Stimulated activated CD8-positive, alpha-beta memory T cell treated with anti-CD3 and anti-CD28 coated beads, Interleukin-7, amount 100 ng/mL, for 24 hours (primary cell): ENCODE data around the gene EDEM3.
"Not testable (repeated sequence)": the region's sequence is repeated elsewhere in the genome, so short reads cannot be mapped to it uniquely, and the experiment has no call there.

Experiments
- DNase-seq: peaks from one replicate; pipeline ENCODE4 v3.0.0-alpha.2; 2020; ENCODE audit warnings: low read depth

The EDEM3 gene

DNA sequence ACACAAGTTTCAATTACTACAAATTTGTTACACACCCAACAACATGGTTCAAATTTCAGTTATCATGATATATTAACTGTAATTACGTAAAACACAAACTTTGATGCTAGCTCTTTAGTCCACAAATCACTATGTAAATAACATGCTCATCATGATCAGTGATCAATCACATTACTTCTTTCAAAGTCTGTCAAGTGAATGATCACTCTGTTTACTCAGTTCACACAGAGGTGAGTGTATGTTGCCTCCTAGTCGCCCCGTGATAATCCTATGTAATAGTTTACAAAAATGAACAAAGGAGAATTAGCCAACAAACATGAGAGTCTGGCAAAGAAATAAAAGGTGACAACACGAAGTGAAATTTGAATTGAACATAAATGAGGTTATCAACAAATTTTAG is 14.3 kb downstream of the EDEM3 start:
- no peak for DNase-seq

DNA sequence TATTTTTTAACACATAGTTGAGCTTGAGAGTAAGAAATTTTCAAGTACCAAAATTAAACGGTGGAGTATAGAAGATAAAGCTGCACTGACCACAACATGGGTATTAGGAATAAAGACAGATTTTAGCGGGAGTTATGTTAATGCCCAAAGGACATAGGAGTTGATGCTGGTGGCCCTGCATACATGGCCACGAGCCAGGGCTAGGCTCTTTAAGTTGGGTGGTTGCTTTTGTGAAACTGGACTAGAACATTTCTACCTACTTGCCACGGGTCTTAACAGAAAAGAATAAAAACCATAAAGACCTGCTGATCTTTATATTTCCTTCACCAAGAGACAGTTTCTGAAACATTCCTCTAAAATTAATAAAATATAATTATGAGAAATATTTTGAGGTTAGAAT is 14.9 kb downstream of the EDEM3 start:
- no peak for DNase-seq

DNA sequence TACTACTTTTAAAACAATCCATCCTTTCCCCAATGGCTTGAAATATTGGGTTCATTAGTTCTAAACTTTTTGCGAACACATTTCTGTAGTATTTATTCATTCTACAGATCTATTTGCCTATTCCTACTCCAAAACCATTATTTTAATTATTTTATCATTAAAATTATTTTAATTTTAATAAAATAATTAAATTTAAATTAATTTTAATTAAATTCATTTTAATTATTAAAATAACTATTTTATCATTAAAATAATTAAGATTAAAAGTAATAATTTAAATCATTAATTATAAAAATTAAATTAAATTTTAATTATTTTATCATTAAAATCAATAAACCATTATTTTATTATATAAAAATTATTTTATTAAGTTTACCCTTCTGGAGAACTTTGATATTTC is 15.6 kb downstream of the EDEM3 start:
- DNase-seq, result no peak

DNA sequence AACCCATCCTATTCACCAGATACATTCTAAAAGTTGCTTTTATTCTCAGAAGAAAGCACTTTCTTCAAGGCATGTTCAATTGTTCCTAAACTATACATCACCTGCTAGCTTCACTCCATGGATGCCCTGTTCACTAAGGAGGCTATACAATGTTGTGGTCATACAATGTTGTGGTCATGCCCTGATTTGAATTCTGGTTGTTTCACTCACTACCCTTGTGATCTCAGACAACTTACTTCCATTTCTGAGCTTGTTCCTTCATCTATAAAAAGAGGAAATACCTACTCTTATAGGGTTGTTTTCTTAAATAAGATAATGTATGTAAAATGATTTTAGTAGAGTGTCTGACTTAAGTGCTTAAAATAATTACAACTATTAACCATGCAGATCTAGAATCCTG is 19.7 kb downstream of the EDEM3 start:
- no peak for DNase-seq

DNA sequence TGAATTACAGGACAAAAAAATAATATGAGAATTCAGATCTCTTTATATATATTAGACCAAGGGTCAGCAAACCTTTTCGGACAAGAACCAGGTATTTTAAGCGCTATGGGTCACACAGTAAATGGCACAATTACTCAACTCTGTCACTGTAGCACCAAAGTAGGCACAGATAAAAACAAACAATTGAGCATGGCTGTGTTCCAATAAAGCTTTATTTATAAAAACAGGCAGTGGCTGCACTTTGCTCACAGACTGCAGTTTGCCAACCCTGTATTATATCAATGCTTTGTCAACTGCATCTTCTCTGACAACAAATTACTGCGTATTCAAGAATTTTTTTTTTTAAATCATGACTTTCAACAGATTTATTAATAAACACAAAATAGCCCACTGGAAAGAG is 29.8 kb downstream of the EDEM3 start:
- DNase-seq, result no peak

DNA sequence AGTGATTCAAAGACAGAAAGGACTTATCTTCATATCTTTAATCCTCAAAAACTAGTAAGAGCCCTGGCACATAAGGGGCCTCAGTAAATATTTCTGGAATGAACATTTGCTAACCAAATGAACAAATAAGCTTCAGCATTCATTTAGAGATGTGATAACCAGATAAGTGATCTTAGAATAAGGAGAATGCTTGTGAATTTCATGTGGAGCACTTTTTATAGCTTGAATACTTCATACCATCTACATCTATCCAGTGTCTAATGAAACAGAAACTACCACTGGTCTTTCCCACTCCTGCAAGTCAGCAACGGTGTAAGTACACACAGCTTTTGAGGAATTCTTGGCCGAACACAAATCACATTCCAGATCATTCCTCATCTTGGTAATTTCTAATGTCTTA is 38.5 kb downstream of the EDEM3 start:
- DNase-seq, result no peak

DNA sequence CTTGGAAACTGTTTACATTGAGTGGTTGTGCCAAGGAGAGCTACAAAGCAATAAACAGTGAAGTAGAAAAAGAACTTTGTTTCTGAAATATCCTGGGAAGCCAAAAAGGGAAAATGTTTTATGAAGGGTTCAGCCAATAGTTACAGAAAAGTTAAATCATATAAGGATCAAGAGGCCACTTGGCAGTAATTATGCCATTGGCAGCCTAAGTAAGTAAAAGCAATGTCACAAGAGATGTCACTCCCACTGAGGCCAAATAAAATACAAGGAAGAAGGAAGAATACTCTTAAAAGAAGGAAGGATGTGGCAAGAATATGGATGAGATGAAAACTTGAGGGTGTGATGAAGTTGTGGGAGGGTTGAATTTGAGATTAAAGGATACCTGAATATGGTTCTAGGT is 45.2 kb downstream of the EDEM3 start:
- DNase-seq, result no peak

DNA sequence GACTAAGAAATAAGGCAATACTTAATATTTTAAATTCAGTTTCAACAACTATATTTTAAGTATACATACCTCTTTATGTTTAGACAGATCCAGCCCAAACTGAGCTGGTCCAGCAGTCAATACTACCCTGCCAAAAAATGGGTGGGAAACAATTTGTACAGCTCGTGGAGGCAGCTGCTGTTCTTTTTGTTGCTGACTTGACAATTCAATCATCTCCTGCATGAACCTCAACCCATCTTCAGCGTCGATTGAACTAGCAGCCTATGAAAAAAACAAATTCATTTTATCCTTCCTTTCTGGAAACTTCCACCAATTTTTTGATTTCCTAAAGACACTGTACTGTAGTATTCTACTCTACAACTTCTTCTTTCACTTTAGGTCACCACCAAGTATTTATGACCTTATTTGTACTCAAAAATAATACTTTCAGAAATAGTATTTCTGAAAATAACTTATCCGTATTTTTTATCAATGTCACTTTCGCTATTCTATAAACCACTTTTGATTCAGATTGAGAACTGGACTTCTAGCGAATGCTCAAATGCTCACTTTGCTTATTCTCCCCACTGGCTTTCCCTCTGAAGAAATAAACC is 46.5 kb downstream of the EDEM3 start:
- no peak for DNase-seq

DNA sequence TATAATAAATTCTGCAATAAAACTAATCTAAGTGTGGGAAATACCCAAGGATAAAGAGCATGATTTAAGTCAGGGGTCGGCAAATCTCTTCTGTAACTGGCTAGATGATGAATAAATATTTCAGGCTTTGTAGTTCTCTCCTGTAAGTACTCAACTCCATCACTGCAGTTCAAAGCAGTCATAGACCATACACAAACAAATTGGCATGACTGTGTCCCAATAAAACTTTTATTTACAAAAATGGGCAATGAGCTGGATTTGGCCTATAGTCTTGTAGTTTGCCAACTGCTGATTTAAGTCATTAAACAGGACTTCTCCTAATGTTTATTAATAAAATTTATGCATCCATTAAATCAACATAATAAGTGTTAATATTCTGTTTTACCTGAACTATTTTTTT is 49.4 kb downstream of the EDEM3 start:
- DNase-seq, result no peak

DNA sequence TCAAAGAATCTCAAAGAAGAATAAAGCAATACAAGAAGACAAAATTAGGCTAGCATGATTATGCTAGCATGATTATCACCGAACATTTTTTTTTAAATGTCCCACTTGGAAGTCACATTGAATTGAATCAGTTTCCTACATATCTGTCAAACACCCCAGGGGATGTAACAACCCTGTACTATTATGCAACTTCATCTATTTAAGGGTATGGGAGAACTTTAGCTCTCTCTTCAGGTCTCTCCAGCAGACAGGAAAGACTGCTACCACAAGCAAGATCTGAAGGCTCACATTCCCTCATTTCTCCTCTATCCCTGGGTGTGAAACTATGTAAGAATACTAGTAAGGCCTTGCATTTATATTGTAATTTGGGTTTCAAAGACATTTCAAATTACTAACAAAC is 52.8 kb downstream of the EDEM3 start:
- DNase-seq, result no peak

DNA sequence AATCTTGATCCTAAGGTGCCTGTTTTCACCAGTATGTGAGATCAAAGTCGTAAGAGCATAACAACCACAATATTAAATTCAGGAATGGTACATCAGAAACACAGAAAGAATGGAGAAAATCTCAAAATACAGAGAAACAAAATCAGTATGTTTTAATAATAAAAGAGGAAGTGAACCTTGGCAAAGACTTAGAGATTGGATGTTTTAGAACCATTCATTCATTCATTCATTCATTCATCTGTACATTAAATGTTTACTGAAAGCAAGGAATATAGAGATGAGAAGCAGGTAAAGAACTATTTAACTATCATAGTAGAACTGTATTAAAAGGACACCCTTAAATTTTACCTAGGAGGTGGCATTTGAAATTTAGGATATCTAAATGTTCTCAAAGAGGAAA is 55.7 kb downstream of the EDEM3 start:
- DNase-seq, result no peak

DNA sequence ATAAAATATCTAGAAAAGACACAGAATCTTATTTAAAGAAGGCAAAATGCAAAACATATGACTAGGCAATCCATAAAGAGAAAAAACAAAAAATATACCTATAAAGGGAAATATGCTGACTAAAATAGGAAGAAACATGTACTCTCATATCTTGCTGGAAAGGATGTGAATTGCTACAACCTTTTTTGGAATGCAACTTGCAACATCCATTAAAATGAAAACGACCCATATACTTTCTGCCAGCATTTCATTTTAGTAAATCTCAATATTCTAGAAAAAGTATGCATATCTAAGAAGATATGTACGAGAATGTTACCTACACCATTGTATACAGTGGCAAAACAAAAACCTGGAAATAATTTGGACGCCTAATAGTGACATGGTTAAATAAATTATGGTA is 56.6 kb downstream of the EDEM3 start:
- DNase-seq, result no peak

DNA sequence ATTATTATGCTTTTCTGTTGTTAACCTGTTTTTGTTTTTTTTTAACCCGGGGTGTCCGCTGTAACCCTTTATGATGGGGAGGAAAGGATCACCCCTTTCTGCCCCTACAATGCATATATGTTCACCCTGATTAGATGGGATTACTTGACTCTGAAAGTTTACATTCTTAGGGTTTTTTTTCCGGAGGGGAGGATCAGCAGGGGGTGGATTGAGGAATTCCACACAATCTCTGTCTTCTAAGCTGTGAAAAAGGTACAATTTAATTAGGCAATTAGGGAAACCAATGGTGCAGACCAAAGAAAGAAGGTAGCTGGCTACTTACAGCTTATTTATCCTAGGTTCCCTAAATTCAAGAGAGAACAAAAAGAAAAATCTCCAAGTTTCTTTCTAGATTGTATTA is 58.3 kb downstream of the EDEM3 start:
- no peak for DNase-seq

DNA sequence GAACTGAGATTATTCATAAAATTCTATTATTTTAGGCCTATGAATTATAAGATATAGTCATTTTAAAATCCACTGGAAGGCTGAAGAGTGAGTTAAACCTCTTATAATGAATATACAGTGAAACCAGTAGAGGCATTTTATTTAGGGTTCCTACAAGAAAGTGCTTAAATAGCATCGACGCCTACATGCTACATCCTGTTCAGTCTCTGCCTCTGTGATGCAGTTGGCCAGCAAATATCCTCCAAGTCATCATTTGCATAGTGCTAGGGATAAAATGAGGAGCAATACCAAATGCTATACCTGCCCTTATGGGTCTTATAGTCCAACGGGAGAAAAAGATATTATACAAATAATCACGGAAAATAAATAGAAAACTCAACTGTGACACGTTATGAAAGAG is 59.6 kb downstream of the EDEM3 start:
- DNase-seq, result no peak

DNA sequence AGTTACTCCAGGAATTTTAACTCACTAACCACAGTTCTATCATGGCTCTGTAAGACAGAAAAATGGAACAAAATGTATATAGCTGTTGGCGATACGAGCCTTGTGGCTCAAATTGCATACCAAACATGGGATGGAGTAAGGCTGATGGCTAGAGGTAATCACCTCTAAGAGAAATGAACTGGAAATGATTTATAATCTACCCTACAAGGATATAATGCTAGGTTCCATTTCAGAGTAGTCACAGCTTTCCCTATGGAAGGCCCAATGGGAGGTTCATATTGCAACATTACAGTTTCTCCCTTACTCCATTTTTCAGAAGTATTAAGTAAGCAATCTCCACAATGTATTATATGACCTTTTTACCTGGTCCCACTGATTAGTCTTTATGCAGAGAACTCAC is 61.6 kb downstream of the EDEM3 start:
- DNase-seq, result no peak

DNA sequence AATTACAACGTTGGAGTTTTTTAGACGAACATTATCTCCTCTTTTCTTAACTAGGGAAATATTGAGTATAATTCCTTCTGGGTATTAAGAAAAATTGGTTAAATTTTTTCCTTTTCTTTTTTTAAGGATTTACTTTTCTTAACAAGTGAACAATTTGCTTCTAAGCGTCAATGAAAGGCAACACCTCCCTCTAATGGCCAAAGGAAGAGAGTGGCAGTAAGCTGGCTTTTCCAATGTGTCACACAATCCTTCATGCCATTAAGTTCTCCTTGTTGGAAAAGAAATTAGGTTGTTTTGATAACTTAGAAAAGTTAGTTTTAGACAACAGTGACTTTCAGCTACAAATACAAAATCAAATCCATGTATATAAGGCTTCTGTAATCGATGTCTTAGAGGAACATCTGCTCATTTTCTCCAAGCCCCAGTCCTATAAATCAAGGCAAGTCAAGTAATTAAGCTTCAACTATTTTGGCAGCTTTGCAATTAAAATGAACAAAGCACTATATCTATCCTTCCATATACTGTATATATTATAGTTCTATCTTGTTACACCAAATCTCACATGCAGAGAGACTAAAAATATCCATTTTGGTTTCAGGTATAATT is 62.8 kb downstream of the EDEM3 start:
- DNase-seq, result no peak

DNA sequence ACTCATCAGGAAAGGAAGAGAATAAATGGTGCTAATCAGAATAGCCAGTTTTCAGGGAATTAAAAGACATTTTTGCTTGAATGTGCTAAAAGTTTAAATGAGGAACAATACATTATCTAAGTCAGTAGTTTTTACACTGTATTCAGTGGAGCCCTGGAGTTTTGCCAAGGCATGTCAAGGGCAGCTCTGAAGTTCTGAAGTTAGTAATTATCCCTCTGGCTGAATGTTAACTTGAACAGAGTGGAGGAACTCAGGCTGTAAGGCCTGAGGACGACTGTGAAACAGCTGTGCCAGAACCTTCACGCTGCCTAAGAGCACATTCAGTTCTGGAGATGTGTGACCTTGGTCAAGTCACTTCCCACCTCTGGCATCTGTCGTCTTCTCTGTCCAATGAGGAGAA is 68.1 kb downstream of the EDEM3 start:
- DNase-seq, result no peak

DNA sequence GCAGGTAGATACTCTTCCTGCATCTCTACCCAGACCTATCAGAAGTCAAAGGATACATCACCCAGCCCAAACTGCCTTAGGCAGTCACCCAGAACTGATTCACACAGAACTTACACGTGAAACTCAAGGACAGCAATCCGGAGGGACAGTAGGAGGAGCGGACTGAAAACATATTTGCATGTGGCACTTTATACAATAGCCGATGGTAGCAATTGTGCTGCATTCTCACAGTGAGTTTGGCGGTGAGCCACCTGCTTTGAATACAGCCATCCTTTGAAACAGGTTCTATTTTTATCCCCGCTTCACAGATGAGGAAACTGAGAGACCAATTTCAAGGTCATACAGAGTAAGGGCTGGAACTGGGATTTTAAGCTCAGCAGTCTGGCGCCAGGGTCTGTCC is 69.5 kb downstream of the EDEM3 start:
- DNase-seq, result no peak

DNA sequence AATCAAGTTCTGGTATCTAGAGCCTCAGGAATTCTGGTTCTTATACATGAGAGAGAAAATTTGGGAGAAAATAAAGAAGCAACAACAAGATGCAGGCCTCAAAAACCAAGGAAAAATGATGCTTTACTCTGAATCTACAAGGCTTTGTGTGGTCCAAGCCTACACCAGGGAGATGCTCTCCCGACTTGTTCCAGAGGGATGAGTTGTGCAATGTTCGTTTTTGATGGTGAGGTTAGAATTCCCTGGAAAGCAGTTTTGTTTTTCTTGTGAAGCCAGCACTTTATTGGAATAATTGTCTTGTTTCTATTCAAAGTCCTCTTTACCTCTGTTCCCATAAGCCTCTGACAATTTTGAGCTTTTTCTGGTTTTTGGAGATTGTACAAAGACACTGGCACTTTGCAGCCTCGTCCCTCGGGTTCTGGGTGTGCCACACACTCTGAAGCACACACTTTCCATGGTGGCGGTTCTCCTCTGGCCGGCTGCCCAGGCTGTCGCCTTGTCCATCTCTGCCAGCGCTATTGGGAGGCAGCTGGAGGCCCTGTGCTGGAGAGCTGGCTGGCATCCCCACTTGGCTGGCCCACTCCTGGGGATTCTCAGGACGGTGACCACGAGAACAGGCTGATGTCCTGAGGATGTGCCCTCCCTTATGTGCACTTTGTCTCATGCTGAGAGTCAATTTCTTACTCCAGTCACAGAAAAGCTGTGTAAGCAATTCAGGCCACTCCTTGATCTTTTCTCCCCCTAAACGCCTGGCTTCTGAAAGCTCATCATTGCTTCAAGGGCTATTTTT is 70.2 kb downstream of the EDEM3 start:
- DNase-seq, result no peak

DNA sequence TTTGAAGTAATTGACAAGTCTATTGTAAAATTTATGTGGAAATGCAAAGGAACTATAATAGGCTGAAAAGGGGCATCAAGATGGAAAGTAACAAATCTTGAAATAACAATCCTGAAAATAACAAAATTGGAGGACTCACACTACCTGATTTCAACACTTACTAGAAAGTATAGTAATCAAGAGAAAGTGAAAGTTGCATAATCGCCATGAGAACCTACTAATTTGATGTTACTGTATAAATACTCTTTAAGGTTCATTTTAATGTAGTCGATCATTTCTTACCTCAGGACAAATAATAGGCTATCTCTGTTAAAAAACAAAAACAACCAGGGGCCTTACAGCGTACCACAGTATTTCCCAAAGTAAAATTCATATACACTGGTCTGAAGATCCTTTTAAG is 71.7 kb downstream of the EDEM3 start:
- no peak for DNase-seq

DNA sequence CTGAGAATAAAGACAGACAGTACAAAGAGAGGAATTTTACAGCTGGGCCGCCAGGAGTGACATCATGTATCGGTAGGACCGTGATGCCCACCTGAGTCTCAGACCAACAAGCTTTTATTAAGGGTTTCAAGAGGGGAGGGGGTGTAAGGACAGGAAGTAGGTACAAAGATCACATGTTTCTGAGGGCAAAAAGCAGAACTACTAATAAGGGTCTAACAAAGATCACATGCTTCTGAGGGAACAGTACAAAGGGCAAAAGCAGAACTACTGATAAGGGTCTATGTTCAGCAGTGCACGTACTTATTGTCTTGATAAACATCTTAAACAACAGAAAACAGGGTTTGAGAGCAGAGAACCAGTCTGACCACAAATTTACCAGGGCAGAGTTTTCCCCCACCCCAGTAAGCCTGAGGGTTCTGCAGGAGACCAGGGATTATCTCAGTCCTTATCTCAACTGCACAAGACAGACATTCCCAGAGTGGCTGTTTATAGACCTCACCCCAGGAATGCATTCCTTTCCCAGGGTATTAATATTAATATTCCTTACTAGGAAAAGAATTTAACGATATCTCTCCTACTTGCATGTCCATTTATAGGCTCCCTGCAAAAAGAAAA is 73.9 kb downstream of the EDEM3 start:
- not testable (repeated sequence) for DNase-seq

DNA sequence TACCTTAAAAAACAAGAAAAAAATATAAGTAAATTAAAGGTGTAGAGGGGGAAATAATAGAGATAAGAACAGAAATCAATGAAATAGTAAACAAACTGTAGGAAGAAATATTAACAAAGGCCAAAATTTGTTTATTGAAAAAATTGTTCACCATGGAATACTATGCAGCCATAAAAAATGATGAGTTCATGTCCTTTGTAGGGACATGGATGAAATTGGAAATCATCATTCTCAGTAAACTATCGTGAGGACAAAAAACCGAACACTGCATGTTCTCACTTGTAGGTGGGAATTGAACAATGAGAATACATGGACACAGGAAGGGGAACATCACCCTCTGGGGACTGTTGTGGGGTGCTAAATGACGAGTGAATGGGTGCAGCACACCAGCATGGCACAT is 75.2 kb downstream of the EDEM3 start:
- DNase-seq, result not testable (repeated sequence)

DNA sequence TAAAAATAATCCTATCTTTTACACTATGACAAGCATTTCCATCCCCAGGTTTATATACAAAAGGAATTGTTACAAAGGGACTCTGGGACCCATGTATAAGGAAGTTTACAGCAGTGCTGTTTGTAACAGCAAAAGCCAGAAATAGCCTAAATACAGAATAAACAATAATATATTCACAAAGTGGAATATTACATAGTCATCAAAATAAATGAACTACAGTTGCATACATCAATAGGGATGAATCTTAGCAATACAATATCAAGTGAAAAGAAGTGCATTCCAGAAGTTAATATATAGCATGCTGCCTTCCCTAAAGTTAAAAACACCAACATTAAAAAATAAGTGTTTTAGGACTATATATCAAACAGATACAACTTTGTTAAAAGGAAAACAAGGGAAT is 77.3 kb downstream of the EDEM3 start:
- DNase-seq, result no peak
